Adipocyte (in vitro differentiated cells): ENCODE results near the gene STK32B.
"Not testable (repeated sequence)": the region's sequence is repeated elsewhere in the genome, so short reads cannot be mapped to it uniquely, and the experiment has no call there.

Experiments used
- DNase-seq: peaks from one replicate; pipeline ENCODE4 v3.0.0-alpha.2; 2015; ENCODE audit warnings: low read depth
- H3K27me3 ChIP-seq: replicated peaks from 2 replicates; pipeline ENCODE4 v1.7.0; 2013; ENCODE audit warnings: mild to moderate bottlenecking, low read length, moderate library complexity; ENCODE audit not compliant: control insufficient read depth, insufficient read depth
- H3K36me3 ChIP-seq: 2 replicates; pipeline ENCODE4 v1.7.0; 2013; ENCODE audit warnings: low read length, mild to moderate bottlenecking, moderate library complexity; ENCODE audit not compliant: control insufficient read depth, insufficient read depth, severe bottlenecking
- H3K4me1 ChIP-seq: 2 replicates; pipeline ENCODE4 v1.7.0; 2013; ENCODE audit warnings: mild to moderate bottlenecking, low read length, moderate library complexity; ENCODE audit not compliant: control insufficient read depth, insufficient read depth
- H3K4me3 ChIP-seq: 2 replicates; pipeline ENCODE4 v1.7.0; 2013; ENCODE audit warnings: mild to moderate bottlenecking, low read length, moderate library complexity
- H3K9ac ChIP-seq: 2 replicates; pipeline ENCODE4 v1.7.0; 2013; ENCODE audit warnings: mild to moderate bottlenecking, low read length, moderate library complexity
- H3K9me3 ChIP-seq: 2 replicates; pipeline ENCODE4 v1.7.0; 2013; ENCODE audit warnings: mild to moderate bottlenecking, low read length, moderate library complexity; ENCODE audit not compliant: control insufficient read depth

The STK32B gene

GRCh38 chr4:5051278-5052203 lies at the start of gene STK32B:
STK32B (plus strand) TSS chr4:5051480.
- no peaks in the 10 kb centered on the region for H3K9me3 ChIP-seq
- DNase-seq = peak; percentile 93

DNA sequence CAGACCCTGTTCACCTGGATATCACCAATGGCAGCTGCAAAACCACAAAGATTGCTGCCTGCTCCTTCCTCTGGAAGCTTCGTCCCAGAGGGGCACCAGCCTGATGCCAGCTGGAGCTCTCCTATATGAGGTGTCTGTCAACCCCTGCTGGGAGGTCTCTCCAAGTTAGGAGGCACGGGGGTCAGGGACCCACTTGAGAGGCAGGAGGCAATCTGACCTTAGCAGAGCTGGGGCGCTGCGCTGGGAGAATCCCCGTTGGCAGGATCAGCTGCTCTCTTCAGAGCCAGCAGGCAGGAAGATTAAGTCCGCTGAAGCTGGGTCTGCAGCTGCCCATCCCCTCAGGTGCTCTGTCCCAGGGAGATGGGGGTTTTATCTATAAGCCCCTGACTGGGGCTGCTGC lies 49.6 kb upstream of the STK32B start:
- H3K9ac ChIP-seq, H3K4me1 ChIP-seq, H3K9me3 ChIP-seq, H3K36me3 ChIP-seq, DNase-seq, H3K4me3 ChIP-seq: not testable (repeated sequence)
- peaks cover 17% of the 10 kb centered on the region for H3K27me3 ChIP-seq

More at GRCh38 chr4:5051278-5052203, at the start of gene STK32B:
- Histone ChIP-seq H3K4me3 (peak within 1 kb of the TSS; percentile 88), H3K9ac (peak within 1 kb of the TSS; percentile 90), H3K36me3 (no peaks in the 10 kb centered on the region), H3K4me1 (peaks cover 6% of the 10 kb centered on the region), H3K27me3 (no peaks in the 10 kb centered on the region)

DNA sequence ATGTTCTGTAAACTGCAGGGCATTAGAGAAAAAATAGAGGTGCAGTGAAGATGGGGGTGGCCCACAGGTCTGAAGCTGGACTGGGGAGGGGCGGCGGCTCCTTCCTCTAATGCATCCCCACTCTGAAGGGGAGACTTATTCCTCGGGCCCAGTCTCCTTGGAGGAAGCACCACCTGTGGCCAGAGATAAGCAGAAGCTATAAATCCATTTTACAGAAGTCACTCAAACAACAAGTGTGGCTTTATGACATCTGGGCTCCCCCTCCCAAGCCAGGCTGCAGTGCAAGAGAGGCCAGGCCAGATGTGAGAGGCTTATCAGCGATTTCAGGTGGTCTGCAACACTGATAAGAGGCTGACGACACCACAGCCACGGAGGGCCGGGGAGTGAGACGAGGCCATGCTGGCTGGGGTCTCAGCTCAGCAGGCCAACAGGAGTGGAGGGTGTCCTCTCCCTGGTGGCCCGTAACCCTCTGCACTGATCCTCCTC lies 47.9 kb upstream of the STK32B start:
- H3K4me3 ChIP-seq = no peak overlapping the region
- no peaks in the 10 kb centered on the region for H3K9me3 ChIP-seq
- H3K9ac ChIP-seq = no peak overlapping the region
- H3K4me1 ChIP-seq = no peaks in the 10 kb centered on the region
- H3K36me3 ChIP-seq = no peaks in the 10 kb centered on the region
- no peak for DNase-seq
- H3K27me3 ChIP-seq = peaks cover 17% of the 10 kb centered on the region

DNA sequence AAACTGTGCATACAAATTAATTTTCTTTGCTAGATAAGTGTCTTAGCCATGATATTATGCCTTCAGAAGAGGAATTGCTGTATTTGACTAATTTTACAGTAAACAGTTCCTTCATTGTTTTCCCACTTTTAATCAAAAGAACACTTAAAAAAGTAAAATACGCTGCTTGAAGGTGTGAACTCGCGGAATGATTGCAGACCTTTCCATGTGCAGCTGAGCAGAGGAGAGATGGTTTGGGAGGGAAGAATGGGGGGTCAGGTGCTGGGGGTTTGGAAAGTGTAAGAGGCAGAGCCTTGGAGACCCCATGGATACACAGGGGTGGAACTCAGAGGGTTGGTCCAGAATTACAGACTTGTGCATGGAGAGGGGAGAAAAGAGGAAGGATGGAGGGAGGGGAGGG lies 47.4 kb upstream of the STK32B start:
- Histone ChIP-seq H3K36me3 (no peaks in the 10 kb centered on the region), H3K27me3 (peaks cover 17% of the 10 kb centered on the region), H3K4me1 (no peaks in the 10 kb centered on the region), H3K9ac (no peak overlapping the region), H3K9me3 (no peaks in the 10 kb centered on the region), H3K4me3 (no peak overlapping the region)
- DNase-seq = no peak

- no peak for DNase-seq
- Histone ChIP-seq H3K9ac (no peak overlapping the region), H3K36me3 (no peaks in the 10 kb centered on the region), H3K9me3 (no peaks in the 10 kb centered on the region), H3K27me3 (peaks cover 17% of the 10 kb centered on the region), H3K4me3 (no peak overlapping the region), H3K4me1 (no peaks in the 10 kb centered on the region)
Observed at GRCh38 chr4:5004496-5004895, 46.8 kb upstream of the STK32B start.

- H3K27me3 ChIP-seq = peaks cover 22% of the 10 kb centered on the region
- not testable (repeated sequence) for H3K4me3 ChIP-seq, H3K4me1 ChIP-seq, DNase-seq, H3K9ac ChIP-seq, H3K36me3 ChIP-seq, H3K9me3 ChIP-seq
Observed at GRCh38 chr4:5006932-5007331, 44.3 kb upstream of the STK32B start.

- no peak overlapping the region for H3K9ac ChIP-seq
- no peaks in the 10 kb centered on the region for H3K4me1 ChIP-seq
- H3K4me3 ChIP-seq = no peak overlapping the region
- no peaks in the 10 kb centered on the region for H3K36me3 ChIP-seq
- H3K9me3 ChIP-seq = no peaks in the 10 kb centered on the region
- peak; percentile 74 for DNase-seq
- peaks cover 19% of the 10 kb centered on the region for H3K27me3 ChIP-seq
Observed at GRCh38 chr4:5009796-5010195, 41.5 kb upstream of the STK32B start.

- no peak for DNase-seq
- H3K9ac ChIP-seq = no peak overlapping the region
- peaks cover 2% of the 10 kb centered on the region for H3K9me3 ChIP-seq
- no peaks in the 10 kb centered on the region for H3K4me1 ChIP-seq
- no peaks in the 10 kb centered on the region for H3K36me3 ChIP-seq
- H3K27me3 ChIP-seq = peaks cover 24% of the 10 kb centered on the region
- H3K4me3 ChIP-seq = no peak overlapping the region
Observed at GRCh38 chr4:5010984-5011383, 40.3 kb upstream of the STK32B start.

GRCh38 chr4:5012244-5012898 lies 38.9 kb upstream of the STK32B start:
- H3K36me3 ChIP-seq = no peaks in the 10 kb centered on the region
- no peak for DNase-seq
- peaks cover 24% of the 10 kb centered on the region for H3K27me3 ChIP-seq
- no peak overlapping the region for H3K9ac ChIP-seq
- peaks cover 2% of the 10 kb centered on the region for H3K9me3 ChIP-seq
- no peak overlapping the region for H3K4me3 ChIP-seq
- no peaks in the 10 kb centered on the region for H3K4me1 ChIP-seq

- Histone ChIP-seq H3K9me3 (peaks cover 2% of the 10 kb centered on the region), H3K4me1 (no peaks in the 10 kb centered on the region), H3K27me3 (peaks cover 24% of the 10 kb centered on the region), H3K4me3 (no peak overlapping the region), H3K36me3 (no peaks in the 10 kb centered on the region), H3K9ac (no peak overlapping the region)
- no peak for DNase-seq
Observed at GRCh38 chr4:5012958-5013357, 38.3 kb upstream of the STK32B start.

DNA sequence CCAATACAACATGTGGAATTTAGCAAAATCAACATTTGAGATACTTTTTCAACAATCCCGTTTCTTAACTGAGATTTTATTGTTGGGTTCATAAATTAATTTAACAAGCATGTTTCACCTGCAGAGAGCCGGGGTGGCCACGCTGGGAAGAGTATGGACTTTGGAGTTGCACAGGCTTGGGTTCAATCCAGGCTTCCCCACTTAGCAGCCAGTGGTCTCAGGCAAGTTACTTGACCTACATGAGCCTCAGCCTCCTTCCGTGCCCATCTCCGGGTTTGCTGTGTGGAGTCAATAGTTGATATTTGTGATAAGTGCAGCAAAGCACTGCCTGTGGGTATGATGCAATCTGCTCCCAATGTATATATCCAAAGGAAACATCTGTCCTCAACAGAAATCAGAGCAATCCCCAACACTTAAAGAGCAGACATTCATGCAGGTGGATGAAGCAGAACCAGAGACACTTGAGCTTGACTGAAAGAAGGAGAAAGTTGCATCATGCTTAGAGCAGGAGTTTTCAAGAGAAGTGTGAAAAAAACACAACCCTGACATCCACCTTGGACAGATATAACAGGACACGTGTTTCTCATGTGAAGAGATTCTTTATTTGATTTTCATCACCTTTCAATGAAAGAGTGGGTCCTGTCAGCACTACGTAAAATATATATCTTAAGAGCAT lies 37.1 kb upstream of the STK32B start:
- Histone ChIP-seq H3K9ac (no peak overlapping the region), H3K27me3 (peaks cover 24% of the 10 kb centered on the region), H3K4me3 (no peak overlapping the region), H3K36me3 (no peaks in the 10 kb centered on the region), H3K9me3 (peaks cover 2% of the 10 kb centered on the region), H3K4me1 (peaks cover 2% of the 10 kb centered on the region)
- peak; percentile 18 for DNase-seq
